PC-9 (cell line): ENCODE results near the gene ATP1A1. TPM values are rescaled to one million over a fixed set of nuclear protein-coding genes. Genes with fewer than 3 reads are reported as not detected.

Source experiments
- BruUV-seq: library from RNA; stranded (reverse); fragments of 400-500 nt; replicated peaks from 2 replicates; lab custom pipeline; 2021; lab: Mats Ljungman, UMichigan
- CTCF ChIA-PET: fragments of 300-600 bp; sonication (Branson Sonifier 250); formaldehyde crosslinking; loops from one replicate; lab custom pipeline; 2022; ENCODE audit warnings: antibody characterized with exemption; lab: Charles Lee
- POLR2A ChIA-PET: fragments of 300-600 bp; sonication (Branson Sonifier 250); formaldehyde crosslinking; loops from one replicate; lab custom pipeline; 2022; ENCODE audit warnings: antibody characterized with exemption; ENCODE audit not compliant: unreplicated experiment; lab: Charles Lee
- DNase-seq, 2 experiments: peaks; one replicate each; pipeline versions ENCODE4 v3.0.0 to v3.0.0-alpha.2; 2015 to 2022; ENCODE audit warnings: mixed read lengths in 1 of 2
- H2AFZ ChIP-seq: fragments of 200-600 bp; sonication (generic); 2 replicates; pipeline ENCODE4 v1.8.1; 2017; ENCODE audit warnings: antibody characterized with exemption
- H3F3A ChIP-seq: fragments of 200-600 bp; sonication (generic); 2 replicates; pipeline ENCODE4 v1.8.1; 2017; ENCODE audit warnings: antibody characterized with exemption, mild to moderate bottlenecking, low read depth; ENCODE audit not compliant: insufficient read depth
- H3K27ac ChIP-seq: fragments of 200-600 bp; sonication (generic); 2 replicates; pipeline ENCODE4 v1.6.1; 2016; ENCODE audit warnings: mixed run types
- H3K27me3 ChIP-seq: fragments of 200-600 bp; sonication (generic); 2 replicates; pipeline ENCODE4 v1.6.1; 2016; ENCODE audit warnings: low read depth, mixed run types; ENCODE audit not compliant: insufficient read depth
- H3K36me3 ChIP-seq: fragments of 200-600 bp; sonication (generic); 2 replicates; pipeline ENCODE4 v1.6.1; 2016; ENCODE audit warnings: low read depth, mixed run types
- H3K4me1 ChIP-seq: fragments of 200-600 bp; sonication (generic); replicated peaks from 2 replicates; pipeline ENCODE4 v1.6.1; 2016; ENCODE audit warnings: mixed run types; ENCODE audit not compliant: insufficient read depth
- H3K4me2 ChIP-seq: fragments of 200-600 bp; sonication (generic); 2 replicates; pipeline ENCODE4 v1.6.1; 2017; ENCODE audit warnings: mixed run types
- H3K4me3 ChIP-seq: fragments of 200-600 bp; sonication (generic); 2 replicates; pipeline ENCODE4 v1.6.1; 2016; ENCODE audit warnings: mixed run types
- H3K79me2 ChIP-seq: fragments of 200-600 bp; sonication (generic); 2 replicates; pipeline ENCODE4 v1.6.1; 2017; ENCODE audit warnings: low read depth, mixed run types
- H3K9me2 ChIP-seq: fragments of 200-600 bp; sonication (generic); 2 replicates; pipeline ENCODE4 v1.8.1; 2017; ENCODE audit warnings: mild to moderate bottlenecking; ENCODE audit not compliant: insufficient read depth
- H3K9me3 ChIP-seq: fragments of 200-600 bp; sonication (generic); 2 replicates; pipeline ENCODE4 v1.8.1; 2016; ENCODE audit warnings: low read depth; ENCODE audit not compliant: insufficient read depth
- H4K20me1 ChIP-seq: fragments of 200-600 bp; sonication (generic); 2 replicates; pipeline ENCODE4 v1.8.1; 2017; ENCODE audit not compliant: insufficient read depth
- CTCF ChIP-seq: fragments of 200-600 bp; sonication (generic); conservative IDR thresholded peaks from 2 replicates; pipeline ENCODE4 v1.6.1; 2017; ENCODE audit warnings: mixed run types, antibody characterized with exemption, mild to moderate bottlenecking, moderate library complexity
- EZH2 ChIP-seq: fragments of 200-600 bp; sonication (generic); IDR thresholded peaks from 2 replicates; pipeline ENCODE4 v1.8.0; 2017; ENCODE audit warnings: antibody characterized with exemption, low read depth
- intact Hi-C: fragments of 100-400 bp; cut with micrococcal nuclease; formaldehyde crosslinking; loops from one replicate; pipeline ENCODE4 v1.10.0; 2022; ENCODE audit not compliant: unreplicated experiment
- total RNA-seq: library from RNA; stranded (reverse); gene quantifications from 2 replicates; pipeline ENCODE4 v1.2.3, GENCODE V29; 2021

ATP1A1 gene
- total RNA-seq, 1 experiment from 2014 or later: 399 TPM

GRCh38 chr1:116353155-116353554 lies 19.9 kb upstream of the ATP1A1 start:
- H3K9me2 ChIP-seq: peaks cover 3% of the 10 kb centered on the region; the same call in 1 of the 2 replicates
- H3K27me3 ChIP-seq: no peaks in the 10 kb centered on the region
- ChIA-PET POLR2A (interaction anchor here (0.6 kb wide), 1 partner anchor 73 kb away, joined by 3 read pairs; no protein-coding TSS in a partner anchor), CTCF (no interaction called here)
- peaks cover 26% of the 10 kb centered on the region for H3K4me1 ChIP-seq
- no peaks in the 10 kb centered on the region; the same call in 1 of the 2 replicates for H3K9me3 ChIP-seq
- H3K36me3 ChIP-seq: no peaks in the 10 kb centered on the region
- BruUV-seq: no TSS peak
- no peaks in the 10 kb centered on the region for H3K79me2 ChIP-seq
- H3K4me2 ChIP-seq: no peak overlapping the region
- no peak for DNase-seq
- no peak overlapping the region for H3K4me3 ChIP-seq
- H4K20me1 ChIP-seq: no peaks in the 10 kb centered on the region
- H3K27ac ChIP-seq: no peak overlapping the region
- no peak for TF ChIP-seq EZH2
- no peak for TF ChIP-seq CTCF
- intact Hi-C loops: no loop called here
- H3F3A ChIP-seq: peaks cover 3% of the 10 kb centered on the region
- no peak overlapping the region for H2AFZ ChIP-seq

GRCh38 chr1:116356067-116356466 lies 17.0 kb upstream of the ATP1A1 start:
- TF ChIP-seq CTCF (no peak), EZH2 (no peak)
- peak overlapping the region; percentile 50; the same call in 1 of the 2 replicates for H3K27ac ChIP-seq
- intact Hi-C loops: no loop called here

GRCh38 chr1:116356673-116357072 lies 16.4 kb upstream of the ATP1A1 start:
- Histone ChIP-seq H3F3A (peaks cover 28% of the 10 kb centered on the region), H3K9me3 (no peaks in the 10 kb centered on the region; the same call in 1 of the 2 replicates), H3K27me3 (no peaks in the 10 kb centered on the region), H3K4me2 (peak overlapping the region; percentile 49), H2AFZ (no peak overlapping the region), H3K36me3 (no peaks in the 10 kb centered on the region), H3K27ac (peak overlapping the region; percentile 50), H3K4me3 (no peak overlapping the region), H4K20me1 (no peaks in the 10 kb centered on the region), H3K9me2 (no peaks in the 10 kb centered on the region), H3K79me2 (no peaks in the 10 kb centered on the region), H3K4me1 (peaks cover 55% of the 10 kb centered on the region)
- DNase-seq: no peak
- intact Hi-C loops: no loop called here
- ChIA-PET CTCF (no interaction called here), POLR2A (no interaction called here)
- TF ChIP-seq EZH2 (no peak), CTCF (no peak)
- BruUV-seq: no TSS peak

More at GRCh38 chr1:116356067-116356466, 17.0 kb upstream of the ATP1A1 start:
- H3F3A ChIP-seq: peaks cover 28% of the 10 kb centered on the region
- H3K4me3 ChIP-seq: no peak overlapping the region
- no peaks in the 10 kb centered on the region; the same call in 1 of the 2 replicates for H3K9me3 ChIP-seq
- DNase-seq: no peak
- POLR2A ChIA-PET: no interaction called here
- no TSS peak for BruUV-seq
- CTCF ChIA-PET: no interaction called here
- no peaks in the 10 kb centered on the region for H3K27me3 ChIP-seq
- H3K4me1 ChIP-seq: peaks cover 49% of the 10 kb centered on the region
- H3K36me3 ChIP-seq: no peaks in the 10 kb centered on the region
- H4K20me1 ChIP-seq: no peaks in the 10 kb centered on the region
- H3K4me2 ChIP-seq: no peak overlapping the region; the same call in 1 of the 2 replicates
- H3K79me2 ChIP-seq: no peaks in the 10 kb centered on the region
- no peak overlapping the region for H2AFZ ChIP-seq
- H3K9me2 ChIP-seq: no peaks in the 10 kb centered on the region
